Lower lobe of right lung (tissue), 2 donors: ENCODE measurements around the gene ZNF20. TPM values are rescaled to one million over a fixed set of nuclear protein-coding genes. Genes with fewer than 3 reads are reported as not detected.
A peak's percentile ranks its signal among the peaks of the same experiment; 100 is the strongest.
"Not testable (repeated sequence)": the region's sequence is repeated elsewhere in the genome, so short reads cannot be mapped to it uniquely, and the experiment has no call there.

Experiments
- ATAC-seq, 2 donors: fragments of 200-7000 bp; cut with Tn5 transposase; one replicate each; pipeline ENCODE4 v1.9.1; 2020 to 2022; ENCODE audit warnings: mild to moderate bottlenecking in 2 of 2, moderate library complexity in 2 of 2
- DNase-seq: peaks from one replicate; pipeline ENCODE4 v3.0.0-alpha.2; 2020
- H3K27ac ChIP-seq: fragments of 200-600 bp; one replicate; pipeline ENCODE4 v1.8.0; 2022
- H3K27me3 ChIP-seq: fragments of 200-600 bp; one replicate; pipeline ENCODE4 v1.8.0; 2022; ENCODE audit warnings: low read depth
- H3K36me3 ChIP-seq: fragments of 200-600 bp; one replicate; pipeline ENCODE4 v1.8.0; 2022; ENCODE audit warnings: mild to moderate bottlenecking
- H3K4me1 ChIP-seq: fragments of 200-600 bp; one replicate; pipeline ENCODE4 v1.8.0; 2022
- H3K4me3 ChIP-seq: fragments of 200-600 bp; one replicate; pipeline ENCODE4 v1.8.0; 2022; ENCODE audit warnings: mild to moderate bottlenecking
- H3K9me3 ChIP-seq: fragments of 200-600 bp; one replicate; pipeline ENCODE4 v1.8.0; 2022
- intact Hi-C: fragments of 100-400 bp; cut with DNase I; formaldehyde crosslinking; loops from one replicate; pipeline ENCODE4 v1.11.0; 2022
- total RNA-seq: library from RNA; stranded (reverse); fragmentation: NEBNext Ultra II Directional; extraction: Animal tissue kit (Norgen Biotek cat#: 25700); gene quantifications from one replicate; pipeline ENCODE4 v1.2.1, GENCODE V29; 2021
- TF ChIP-seq, protein P1 (sequence below): fragments of 200-600 bp; IDR thresholded peaks from one replicate; pipeline ENCODE4 v1.8.0; 2022; ENCODE audit warnings: antibody characterized with exemption, mild to moderate bottlenecking
- donor health status: DM: no; HTN: yes; CAD: no; lungs with severe emphysema.

The ZNF20 gene
- total RNA-seq, 1 donor from 2014 or later = 6.6 TPM

DNA sequence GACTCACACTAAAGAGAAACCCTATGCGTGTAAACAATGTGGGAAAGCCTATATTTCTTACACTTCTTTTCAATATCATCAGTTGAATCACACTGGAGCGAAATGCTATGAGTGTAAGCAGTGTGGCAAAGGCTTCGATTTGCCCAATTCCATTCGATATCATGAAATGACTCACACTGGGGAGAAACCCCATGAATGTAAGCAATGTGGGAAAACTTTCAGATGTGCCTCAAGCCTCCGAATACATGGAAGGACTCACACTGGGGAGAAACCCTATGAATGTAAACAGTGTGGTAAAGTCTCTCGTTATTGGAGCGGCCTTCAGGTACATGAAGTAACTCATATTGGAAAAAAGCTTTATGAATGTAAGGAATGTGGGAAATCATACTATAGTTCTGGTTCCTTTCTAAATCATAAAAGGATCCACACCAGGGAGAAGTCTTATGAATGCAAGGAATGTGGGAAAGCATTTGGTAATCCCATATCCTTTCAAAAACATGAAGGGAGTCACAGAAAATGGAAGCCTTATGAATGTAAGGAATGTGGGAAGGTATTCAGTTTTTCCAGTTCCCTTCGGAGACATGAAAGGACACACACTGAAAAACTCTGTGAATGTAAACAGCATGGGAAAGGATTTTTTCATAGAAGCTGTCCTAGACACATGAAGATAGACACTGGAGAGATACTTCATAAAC, 28.1 kb downstream of the ZNF20 start:
- TF ChIP-seq, protein P1, sequence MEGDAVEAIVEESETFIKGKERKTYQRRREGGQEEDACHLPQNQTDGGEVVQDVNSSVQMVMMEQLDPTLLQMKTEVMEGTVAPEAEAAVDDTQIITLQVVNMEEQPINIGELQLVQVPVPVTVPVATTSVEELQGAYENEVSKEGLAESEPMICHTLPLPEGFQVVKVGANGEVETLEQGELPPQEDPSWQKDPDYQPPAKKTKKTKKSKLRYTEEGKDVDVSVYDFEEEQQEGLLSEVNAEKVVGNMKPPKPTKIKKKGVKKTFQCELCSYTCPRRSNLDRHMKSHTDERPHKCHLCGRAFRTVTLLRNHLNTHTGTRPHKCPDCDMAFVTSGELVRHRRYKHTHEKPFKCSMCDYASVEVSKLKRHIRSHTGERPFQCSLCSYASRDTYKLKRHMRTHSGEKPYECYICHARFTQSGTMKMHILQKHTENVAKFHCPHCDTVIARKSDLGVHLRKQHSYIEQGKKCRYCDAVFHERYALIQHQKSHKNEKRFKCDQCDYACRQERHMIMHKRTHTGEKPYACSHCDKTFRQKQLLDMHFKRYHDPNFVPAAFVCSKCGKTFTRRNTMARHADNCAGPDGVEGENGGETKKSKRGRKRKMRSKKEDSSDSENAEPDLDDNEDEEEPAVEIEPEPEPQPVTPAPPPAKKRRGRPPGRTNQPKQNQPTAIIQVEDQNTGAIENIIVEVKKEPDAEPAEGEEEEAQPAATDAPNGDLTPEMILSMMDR = no peak
- no peak overlapping the region for H3K27ac ChIP-seq

DNA sequence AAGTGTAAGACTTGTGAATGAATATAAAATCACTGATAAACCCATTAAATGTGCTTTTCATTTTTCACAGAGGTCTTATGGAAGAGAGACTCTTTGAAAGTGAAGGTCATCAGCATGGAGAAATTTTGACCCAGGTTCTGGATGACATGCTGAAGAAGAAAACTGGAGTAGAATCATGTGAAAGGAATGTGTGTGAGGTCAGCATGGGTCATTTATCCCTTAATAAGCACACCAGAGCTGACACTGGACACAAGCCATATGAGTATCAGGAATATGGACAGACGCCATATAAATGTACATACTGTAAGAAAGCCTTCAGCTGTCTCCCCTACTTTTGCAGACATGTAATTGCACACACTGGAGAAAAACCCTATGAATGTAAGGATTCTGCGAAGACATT, 29.0 kb downstream of the ZNF20 start:
- peaks cover 12% of the 10 kb centered on the region for H3K36me3 ChIP-seq
- no peaks in the 10 kb centered on the region for H3K4me1 ChIP-seq
- H3K9me3 ChIP-seq = peaks cover 21% of the 10 kb centered on the region
- no peak for ATAC-seq
- H3K4me3 ChIP-seq = no peak overlapping the region
- DNase-seq = no peak
- TF ChIP-seq, protein P1 = no peak
- intact Hi-C loops = no loop called here
- no peak overlapping the region for H3K27ac ChIP-seq
- no peaks in the 10 kb centered on the region for H3K27me3 ChIP-seq

More for the DNA sequence above, 28.1 kb downstream of the ZNF20 start:
- intact Hi-C loops = no loop called here
- DNase-seq (no peak), ATAC-seq (no peak)
- Histone ChIP-seq H3K4me3 (no peak overlapping the region), H3K4me1 (no peaks in the 10 kb centered on the region), H3K36me3 (peaks cover 12% of the 10 kb centered on the region), H3K27me3 (no peaks in the 10 kb centered on the region), H3K9me3 (peaks cover 21% of the 10 kb centered on the region)

DNA sequence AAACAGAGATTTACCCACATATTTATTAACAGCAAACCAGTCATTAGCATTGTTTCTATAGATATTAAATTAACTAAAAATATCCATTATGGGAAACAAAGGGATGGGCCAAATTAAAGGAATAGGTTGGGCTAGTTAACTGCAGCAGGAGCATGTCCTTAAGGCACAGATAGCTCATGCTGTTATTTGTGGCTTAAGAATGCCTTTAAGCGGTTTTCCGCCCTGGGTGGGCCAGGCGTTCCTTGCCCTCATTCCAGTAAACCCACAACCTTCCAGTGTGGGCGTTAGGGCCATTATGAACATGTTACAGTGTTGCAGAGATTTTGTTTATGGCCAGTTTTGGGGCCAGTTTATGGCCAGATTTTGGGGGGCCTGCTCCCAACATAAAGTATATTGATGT, 36.2 kb downstream of the ZNF20 start:
- H3K27me3 ChIP-seq, H3K9me3 ChIP-seq, H3K4me3 ChIP-seq, ATAC-seq, H3K4me1 ChIP-seq, H3K36me3 ChIP-seq, intact Hi-C loops, DNase-seq, H3K27ac ChIP-seq: not testable (repeated sequence)

DNA sequence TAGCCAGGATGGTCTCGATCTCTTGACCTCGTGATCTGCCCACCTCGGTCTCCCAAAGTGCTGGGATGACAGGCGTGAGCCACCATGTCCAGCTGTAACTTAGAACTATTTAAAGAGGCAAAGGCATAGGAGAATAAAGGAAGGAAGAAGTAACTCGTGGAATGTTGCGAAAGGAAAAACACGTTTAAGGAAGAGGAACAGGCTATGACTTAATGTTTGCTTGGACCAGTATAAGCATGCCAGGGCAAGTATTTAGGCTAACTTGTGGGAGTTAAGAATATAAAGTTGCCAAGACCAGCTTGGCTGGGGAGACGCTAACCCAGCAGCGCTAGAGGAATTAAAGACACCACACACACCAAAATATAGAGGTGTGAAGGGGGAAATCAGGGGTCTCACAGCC, 42.1 kb downstream of the ZNF20 start:
- TF ChIP-seq, protein P1 = no peak
- H3K4me1 ChIP-seq = peaks cover 2% of the 10 kb centered on the region
- H3K27me3 ChIP-seq = no peaks in the 10 kb centered on the region
- intact Hi-C loops = no loop called here
- DNase-seq = no peak
- H3K9me3 ChIP-seq = peaks cover 3% of the 10 kb centered on the region
- ATAC-seq = peak in 1 of 2 donors; percentile 45
- no peaks in the 10 kb centered on the region for H3K36me3 ChIP-seq
- H3K4me3 ChIP-seq = no peak overlapping the region
- H3K27ac ChIP-seq = no peak overlapping the region

DNA sequence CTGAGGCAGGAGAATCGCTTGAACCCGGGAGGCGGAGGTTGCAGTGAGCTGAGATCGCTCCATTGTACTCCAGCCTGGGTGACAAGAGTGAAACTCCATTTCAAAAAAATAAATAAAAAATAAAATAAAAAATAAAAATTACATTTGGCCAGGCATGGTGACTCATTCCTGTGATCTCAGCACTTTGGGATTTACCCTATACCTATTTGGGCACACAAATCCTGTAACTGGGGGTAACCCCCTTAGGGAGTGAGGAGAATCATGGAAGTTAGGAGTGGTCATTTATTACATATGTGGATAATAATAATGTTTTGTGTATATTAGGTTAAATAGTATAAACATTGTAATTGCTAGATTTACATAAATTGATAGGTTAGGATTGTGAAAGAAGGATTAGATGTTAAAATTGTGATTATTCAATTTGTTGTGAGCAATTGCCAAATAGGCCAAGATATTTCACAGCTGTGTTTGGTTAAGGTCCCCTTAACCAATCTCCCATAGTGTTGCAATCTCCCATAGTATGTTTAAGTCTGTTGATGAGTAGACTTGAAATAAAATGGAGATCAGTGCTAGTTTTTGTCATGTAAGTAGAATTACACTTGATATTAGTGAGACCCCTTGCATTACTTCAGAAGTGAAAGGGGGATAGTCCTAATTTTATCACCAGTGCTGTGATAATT, 44.9 kb downstream of the ZNF20 start:
- peaks cover 12% of the 10 kb centered on the region for H3K4me1 ChIP-seq
- H3K4me3 ChIP-seq = no peak overlapping the region
- ATAC-seq = no peak
- H3K27ac ChIP-seq = no peak overlapping the region
- TF ChIP-seq, protein P1 = no peak
- H3K9me3 ChIP-seq = peaks cover 3% of the 10 kb centered on the region
- no peaks in the 10 kb centered on the region for H3K27me3 ChIP-seq
- H3K36me3 ChIP-seq = no peaks in the 10 kb centered on the region
- intact Hi-C loops = no loop called here
- DNase-seq = no peak

DNA sequence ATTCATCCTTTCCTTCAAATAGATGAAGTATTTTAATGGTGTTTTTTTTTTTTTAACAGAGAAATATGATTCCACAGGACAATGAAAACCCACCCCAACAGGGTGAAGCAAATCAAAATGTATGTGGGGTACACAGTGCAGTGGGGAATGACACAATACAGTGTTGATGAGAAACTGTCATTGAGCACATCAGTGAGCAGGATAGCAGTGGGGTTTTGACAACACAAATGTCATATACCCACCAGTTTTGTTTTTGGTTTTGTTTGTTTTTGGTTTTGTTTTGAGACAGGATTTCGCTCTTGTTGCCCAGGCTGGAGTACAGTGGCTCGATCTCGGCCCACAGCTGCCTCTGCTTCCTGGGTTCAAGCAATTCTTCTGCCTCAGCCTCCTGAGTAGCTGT, 46.4 kb downstream of the ZNF20 start:
- Histone ChIP-seq H3K9me3 (peaks cover under 1% of the 10 kb centered on the region), H3K27ac (no peak overlapping the region), H3K27me3 (no peaks in the 10 kb centered on the region), H3K36me3 (no peaks in the 10 kb centered on the region), H3K4me3 (no peak overlapping the region), H3K4me1 (peaks cover 12% of the 10 kb centered on the region)
- intact Hi-C loops = no loop called here
- TF ChIP-seq, protein P1 = no peak
- DNase-seq = no peak
- no peak for ATAC-seq
